Suprapubic skin (tissue), 3 donors: Measurements from ENCODE around the gene CLSTN2.

Experiments used
- CTCF ChIP-seq, 2 donors: fragments of 200-600 bp in 1 of 2; fragments of 450-650 bp in 1 of 2; sonication (generic) in 1 of 2; IDR thresholded peaks; one replicate each; pipeline ENCODE4 v1.5.1; 2016 to 2019; ENCODE audit warnings: antibody characterized with exemption in 2 of 2, mild to moderate bottlenecking in 1 of 2, moderate library complexity in 1 of 2
- EP300 ChIP-seq: sonication (generic); formaldehyde crosslinking; IDR thresholded peaks from one replicate; pipeline ENCODE4 v1.6.1; 2017; ENCODE audit warnings: antibody characterized with exemption
- POLR2A ChIP-seq, 2 donors: fragments of 450-650 bp; IDR thresholded peaks; one replicate each; pipeline ENCODE4 v1.6.1; 2017; ENCODE audit warnings: antibody characterized with exemption in 2 of 2, mild to moderate bottlenecking in 2 of 2, moderate library complexity in 2 of 2

DNA sequence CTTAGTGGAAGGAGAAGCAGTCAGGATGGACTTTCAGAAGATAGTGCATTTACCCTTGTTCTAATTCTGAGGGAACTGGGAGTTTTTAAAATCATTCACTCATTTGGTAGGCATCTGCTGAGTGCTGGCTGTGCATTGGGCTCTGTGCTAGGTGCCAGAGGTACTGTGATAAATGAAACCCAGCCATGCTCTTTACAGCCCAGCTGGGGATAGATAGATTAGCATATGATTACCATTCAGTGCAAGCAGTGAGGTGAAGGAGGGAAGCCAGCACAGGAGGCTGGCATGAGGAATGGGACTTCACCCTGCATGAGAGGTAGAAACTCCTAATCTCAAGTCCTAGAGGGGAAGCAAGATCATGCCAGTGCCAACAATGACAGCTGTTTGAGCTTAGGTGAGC, 381.0 kb downstream of the CLSTN2 start:
- no peak for TF ChIP-seq CTCF (IDR thresholded peaks at IDR 0.05)
- TF ChIP-seq POLR2A (IDR thresholded peaks at IDR 0.05): no peak
- TF ChIP-seq EP300: no peak
